Measurements from ENCODE around the gene TOMM34.

TOMM34 gene

GRCh38 chr20:44900231-44900854, 59.9 kb downstream of the TOMM34 start:
- no peak for DNase-seq (ENCODE audit: extremely low read depth, insufficient read length)
- TF ChIP-seq CTCF (IDR thresholded peaks at IDR 0.05; ENCODE audit: insufficient read depth, low read length, poor library complexity, severe bottlenecking): no peak
- Histone ChIP-seq H3K36me3 (ENCODE audit: control insufficient read depth, insufficient read depth, low read length) (peaks cover 12% of the 10 kb centered on the region), H3K4me3 (replicated peaks; ENCODE audit: low read depth, low read length) (no peak overlapping the region), H3K27me3 (replicated peaks; ENCODE audit: control insufficient read depth, insufficient read depth, low read length) (no peaks in the 10 kb centered on the region)

- TF ChIP-seq CTCF (IDR thresholded peaks at IDR 0.05; ENCODE audit: insufficient read depth, low read length, poor library complexity, severe bottlenecking): no peak
- Histone ChIP-seq H3K27me3 (replicated peaks; ENCODE audit: control insufficient read depth, insufficient read depth, low read length) (no peaks in the 10 kb centered on the region), H3K36me3 (ENCODE audit: control insufficient read depth, insufficient read depth, low read length) (peaks cover 7% of the 10 kb centered on the region), H3K4me3 (replicated peaks; ENCODE audit: low read depth, low read length) (no peak overlapping the region)
- no peak for DNase-seq (ENCODE audit: extremely low read depth, insufficient read length)
These were observed 63.1 kb downstream of the TOMM34 start for GRCh38 chr20:44897133-44897532.

- DNase-seq (ENCODE audit: extremely low read depth, insufficient read length): no peak
- no peak overlapping the region for H3K4me3 ChIP-seq (replicated peaks; ENCODE audit: low read depth, low read length)
- H3K27me3 ChIP-seq (replicated peaks; ENCODE audit: control insufficient read depth, insufficient read depth, low read length): no peaks in the 10 kb centered on the region
- TF ChIP-seq CTCF (IDR thresholded peaks at IDR 0.05; ENCODE audit: insufficient read depth, low read length, poor library complexity, severe bottlenecking): no peak
- H3K36me3 ChIP-seq (ENCODE audit: control insufficient read depth, insufficient read depth, low read length): peaks cover 5% of the 10 kb centered on the region
These were observed 63.6 kb downstream of the TOMM34 start for GRCh38 chr20:44896583-44896982.

GRCh38 chr20:44894959-44895358, 65.2 kb downstream of the TOMM34 start:
- Histone ChIP-seq H3K4me3 (replicated peaks; ENCODE audit: low read depth, low read length) (no peak overlapping the region), H3K27me3 (replicated peaks; ENCODE audit: control insufficient read depth, insufficient read depth, low read length) (no peaks in the 10 kb centered on the region), H3K36me3 (ENCODE audit: control insufficient read depth, insufficient read depth, low read length) (no peaks in the 10 kb centered on the region; the same call in 1 of the 2 replicates)
- no peak for TF ChIP-seq CTCF (IDR thresholded peaks at IDR 0.05; ENCODE audit: insufficient read depth, low read length, poor library complexity, severe bottlenecking)
- no peak for DNase-seq (ENCODE audit: extremely low read depth, insufficient read length)

Measured in GM06990 (cell line).